ENCODE measurements around the gene TRMT10B. TPM values are rescaled to one million over a fixed set of nuclear protein-coding genes. Genes with fewer than 3 reads are reported as not detected.

The TRMT10B gene
- total RNA-seq, 1 experiment from 2014 or later = 5.2 TPM

- peak within 1 kb of the TSS; percentile 85 for H3K4me2 ChIP-seq
- no peaks in the 10 kb centered on the region for H3F3A ChIP-seq (ENCODE audit: insufficient read depth, low read depth)
- H3K27me3 ChIP-seq (ENCODE audit: insufficient read depth, low read depth) = no peaks in the 10 kb centered on the region
- DNase-seq = peak; percentile 80
- BruUV-seq (replicated peaks) = no TSS peak
- no peaks in the 10 kb centered on the region; the same call in 1 of the 2 replicates for H4K20me1 ChIP-seq (ENCODE audit: insufficient read depth)
- H3K36me3 ChIP-seq (ENCODE audit: low read depth) = no peaks in the 10 kb centered on the region; the same call in 1 of the 2 replicates
- peak within 1 kb of the TSS; percentile 99 for H2AFZ ChIP-seq
- intact Hi-C loops (cut with micrococcal nuclease; ENCODE audit: unreplicated experiment) = no loop called here
- no peaks in the 10 kb centered on the region for H3K9me2 ChIP-seq (ENCODE audit: insufficient read depth)
- TF ChIP-seq, protein P1, sequence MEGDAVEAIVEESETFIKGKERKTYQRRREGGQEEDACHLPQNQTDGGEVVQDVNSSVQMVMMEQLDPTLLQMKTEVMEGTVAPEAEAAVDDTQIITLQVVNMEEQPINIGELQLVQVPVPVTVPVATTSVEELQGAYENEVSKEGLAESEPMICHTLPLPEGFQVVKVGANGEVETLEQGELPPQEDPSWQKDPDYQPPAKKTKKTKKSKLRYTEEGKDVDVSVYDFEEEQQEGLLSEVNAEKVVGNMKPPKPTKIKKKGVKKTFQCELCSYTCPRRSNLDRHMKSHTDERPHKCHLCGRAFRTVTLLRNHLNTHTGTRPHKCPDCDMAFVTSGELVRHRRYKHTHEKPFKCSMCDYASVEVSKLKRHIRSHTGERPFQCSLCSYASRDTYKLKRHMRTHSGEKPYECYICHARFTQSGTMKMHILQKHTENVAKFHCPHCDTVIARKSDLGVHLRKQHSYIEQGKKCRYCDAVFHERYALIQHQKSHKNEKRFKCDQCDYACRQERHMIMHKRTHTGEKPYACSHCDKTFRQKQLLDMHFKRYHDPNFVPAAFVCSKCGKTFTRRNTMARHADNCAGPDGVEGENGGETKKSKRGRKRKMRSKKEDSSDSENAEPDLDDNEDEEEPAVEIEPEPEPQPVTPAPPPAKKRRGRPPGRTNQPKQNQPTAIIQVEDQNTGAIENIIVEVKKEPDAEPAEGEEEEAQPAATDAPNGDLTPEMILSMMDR (conservative IDR thresholded peaks at IDR 0.05) = no peak
- TF ChIP-seq EZH2 (IDR thresholded peaks at IDR 0.05; ENCODE audit: low read depth) = no peak
- CTCF ChIA-PET = interaction anchor here (0.6 kb wide), 1 partner anchor 303 kb away, joined by 4 read pairs; no protein-coding TSS in a partner anchor
- H3K79me2 ChIP-seq (ENCODE audit: low read depth) = peaks cover 37% of the 10 kb centered on the region
- H3K27ac ChIP-seq = peak within 1 kb of the TSS; percentile 50; the same call in 1 of the 2 replicates
- H3K4me1 ChIP-seq (replicated peaks; ENCODE audit: insufficient read depth) = peaks cover 12% of the 10 kb centered on the region; the same call in 1 of the 2 replicates
- POLR2A ChIA-PET (ENCODE audit: unreplicated experiment) = interaction anchor here (0.6 kb wide), 3 partner anchors 81 to 192 kb away, joined by 3 to 4 read pairs (median 3); partner anchors contain the start of gene TOMM5
- no peaks in the 10 kb centered on the region for H3K9me3 ChIP-seq (ENCODE audit: insufficient read depth, low read depth)
- peak within 1 kb of the TSS; percentile 98 for H3K4me3 ChIP-seq
Observed at GRCh38 chr9:37784616-37785483, 31.2 kb downstream of the TRMT10B start, which contains the start of gene EXOSC3. TSS of gene EXOSC3 (minus strand) at chr9:37785064. CDS start at chr9:37785044, 20 bp downstream.

GRCh38 chr9:37787059-37787458 is 33.5 kb downstream of the TRMT10B start:
- intact Hi-C loops (cut with micrococcal nuclease; ENCODE audit: unreplicated experiment) = no loop called here
- H3K4me1 ChIP-seq (replicated peaks; ENCODE audit: insufficient read depth) = peaks cover 12% of the 10 kb centered on the region; the same call in 1 of the 2 replicates
- TF ChIP-seq, protein P1 (conservative IDR thresholded peaks at IDR 0.05) = no peak
- no peak for TF ChIP-seq EZH2 (IDR thresholded peaks at IDR 0.05; ENCODE audit: low read depth)
- H3K9me2 ChIP-seq (ENCODE audit: insufficient read depth) = no peaks in the 10 kb centered on the region
- no peak for DNase-seq
- ChIA-PET POLR2A (ENCODE audit: unreplicated experiment) (no interaction called here), CTCF (no interaction called here)
- H4K20me1 ChIP-seq (ENCODE audit: insufficient read depth) = no peaks in the 10 kb centered on the region; the same call in 1 of the 2 replicates
- H3K27ac ChIP-seq = no peak overlapping the region
- H3K4me2 ChIP-seq = no peak overlapping the region
- H3K79me2 ChIP-seq (ENCODE audit: low read depth) = peaks cover 35% of the 10 kb centered on the region
- H3K4me3 ChIP-seq = no peak overlapping the region
- H3F3A ChIP-seq (ENCODE audit: insufficient read depth, low read depth) = no peaks in the 10 kb centered on the region
- H3K9me3 ChIP-seq (ENCODE audit: insufficient read depth, low read depth) = no peaks in the 10 kb centered on the region
- H3K27me3 ChIP-seq (ENCODE audit: insufficient read depth, low read depth) = no peaks in the 10 kb centered on the region
- H2AFZ ChIP-seq = no peak overlapping the region
- no peaks in the 10 kb centered on the region; the same call in 1 of the 2 replicates for H3K36me3 ChIP-seq (ENCODE audit: low read depth)
- BruUV-seq (replicated peaks) = no TSS peak

- no TSS peak for BruUV-seq (replicated peaks)
- DNase-seq = no peak
- H3K27ac ChIP-seq = no peak overlapping the region
- ChIA-PET POLR2A (ENCODE audit: unreplicated experiment) (no interaction called here), CTCF (no interaction called here)
- no peaks in the 10 kb centered on the region for H4K20me1 ChIP-seq (ENCODE audit: insufficient read depth)
- H3K9me2 ChIP-seq (ENCODE audit: insufficient read depth) = no peaks in the 10 kb centered on the region
- H2AFZ ChIP-seq = no peak overlapping the region
- no peak overlapping the region for H3K4me3 ChIP-seq
- TF ChIP-seq, protein P1 (conservative IDR thresholded peaks at IDR 0.05) = no peak
- TF ChIP-seq EZH2 (IDR thresholded peaks at IDR 0.05; ENCODE audit: low read depth) = no peak
- intact Hi-C loops (cut with micrococcal nuclease; ENCODE audit: unreplicated experiment) = no loop called here
- no peaks in the 10 kb centered on the region for H3K27me3 ChIP-seq (ENCODE audit: insufficient read depth, low read depth)
- peaks cover 23% of the 10 kb centered on the region for H3K79me2 ChIP-seq (ENCODE audit: low read depth)
- no peaks in the 10 kb centered on the region; the same call in 1 of the 2 replicates for H3K36me3 ChIP-seq (ENCODE audit: low read depth)
- H3K4me2 ChIP-seq = no peak overlapping the region
- H3F3A ChIP-seq (ENCODE audit: insufficient read depth, low read depth) = no peaks in the 10 kb centered on the region
- H3K4me1 ChIP-seq (replicated peaks; ENCODE audit: insufficient read depth) = peaks cover 11% of the 10 kb centered on the region; the same call in 1 of the 2 replicates
- H3K9me3 ChIP-seq (ENCODE audit: insufficient read depth, low read depth) = no peaks in the 10 kb centered on the region
Observed at GRCh38 chr9:37788332-37788731, 34.7 kb downstream of the TRMT10B start.
